Measurements from ENCODE around the gene PTRH2.

GRCh38 chr17:59730268-59730834 is 23.1 kb upstream of the PTRH2 start:
- TF ChIP-seq CTCF (IDR thresholded peaks at IDR 0.05; ENCODE audit: control extremely low read depth in 1 of 3, insufficient read depth in 1 of 3, low read depth in 1 of 3, low read length in 3 of 3) (no peak), EZH2 (IDR thresholded peaks at IDR 0.05; ENCODE audit: low read depth, low read length, severe bottlenecking) (no peak)

All from H1 (cell line).